ENCODE measurements around the gene TMEM191B. TPM values are rescaled to one million over a fixed set of nuclear protein-coding genes. Genes with fewer than 3 reads are reported as not detected.
"Not testable (repeated sequence)": the region's sequence is repeated elsewhere in the genome, so short reads cannot be mapped to it uniquely, and the experiment has no call there.

TMEM191B gene
- 10 to 100 TPM in 1 of 4 donors, 1 to 10 TPM in 1, not detected in 2; 4.2 to 49.2 TPM for total RNA-seq

DNA sequence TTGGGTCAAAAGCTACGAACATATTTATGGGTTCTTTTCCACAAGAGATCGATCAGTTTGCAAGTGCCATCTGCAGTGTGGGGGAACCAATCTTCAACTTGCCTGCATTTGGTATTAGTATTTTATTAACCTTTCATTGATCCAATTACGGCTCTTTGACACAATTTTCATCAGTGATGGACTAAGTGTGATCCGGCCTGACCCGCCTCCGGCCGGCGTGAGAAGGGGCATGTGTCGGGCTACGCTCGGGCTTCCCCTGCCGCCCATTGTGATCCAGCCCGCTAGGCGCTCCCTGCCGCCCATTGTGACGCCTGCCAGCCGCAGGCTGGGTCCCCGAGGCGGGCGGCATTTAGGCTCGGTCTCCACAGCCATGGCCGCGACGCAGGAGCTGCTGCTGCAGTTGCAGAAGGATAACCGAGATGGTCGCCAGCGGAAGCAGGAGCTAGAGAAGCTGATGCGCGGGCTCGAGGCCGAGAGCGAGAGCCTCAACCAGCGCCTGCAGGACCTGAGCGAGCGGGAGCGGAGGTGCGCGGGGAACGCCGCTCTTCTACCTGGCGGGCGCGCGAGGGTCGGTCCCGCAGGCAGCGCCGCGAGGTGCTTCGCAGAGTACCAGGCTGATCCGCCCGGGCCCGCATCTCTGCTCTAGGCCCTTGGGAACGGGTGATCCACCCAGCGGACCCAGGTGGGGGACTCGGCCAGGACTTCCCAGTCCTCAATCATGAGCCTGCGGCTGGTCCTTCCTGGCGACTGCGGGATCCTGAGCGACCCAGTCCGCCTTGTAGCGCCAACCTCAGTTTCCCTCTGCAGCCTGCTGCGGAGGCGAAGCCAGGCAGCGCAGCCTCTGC, at the start of gene TMEM191B:
TSS of gene TMEM191B (plus strand) at position 51 of the 845 bp plus-strand sequence. CDS start at position 230, 179 bp downstream.
- H3K27ac ChIP-seq: peak within 1 kb of the TSS in 1 of 4 donors; percentile 36
- H3K27me3 ChIP-seq; in situ Hi-C loops (cut with MboI; ENCODE audit: low pct_ligation_motif_present in 1 of 4, low pct_unique_long_range_greater_than_20kb in 1 of 4, low sequenced_read_pairs in 3 of 4); DNase-seq; H3K9me3 ChIP-seq; H3K4me1 ChIP-seq; H3K36me3 ChIP-seq; intact Hi-C loops (cut with DNase I; ENCODE audit: low total_unique reads): not testable (repeated sequence)
- peak within 1 kb of the TSS in 1 of 4 donors; percentile 19 for H3K4me3 ChIP-seq
- WGBS, 2 donors (ENCODE audit: low coverage in 1 of 2): no CpG with 5 or more reads among the region's 65 CpGs

DNA sequence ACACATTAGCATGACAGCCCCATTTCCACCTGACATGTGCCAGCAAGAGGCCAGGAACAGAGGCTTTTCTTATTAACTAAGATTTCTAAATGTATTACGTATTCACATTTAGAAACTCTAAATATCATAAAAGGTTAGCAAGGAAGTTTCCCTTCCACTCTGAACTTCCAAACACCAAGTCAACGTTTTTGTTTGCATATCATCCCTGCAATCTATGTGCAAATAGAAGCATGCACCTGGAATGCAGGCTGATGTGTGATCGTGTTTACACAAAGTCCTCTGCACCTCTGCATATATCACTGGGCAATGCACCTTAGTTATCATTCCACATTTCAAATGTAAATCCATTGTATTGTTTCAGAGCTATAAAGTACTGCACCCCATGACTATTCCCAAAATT, 31.4 kb upstream of the TMEM191B start:
- H3K4me3 ChIP-seq; H3K27ac ChIP-seq; intact Hi-C loops (cut with DNase I; ENCODE audit: low total_unique reads); H3K36me3 ChIP-seq; H3K4me1 ChIP-seq; H3K27me3 ChIP-seq; in situ Hi-C loops (cut with MboI; ENCODE audit: low pct_ligation_motif_present in 1 of 4, low pct_unique_long_range_greater_than_20kb in 1 of 4, low sequenced_read_pairs in 3 of 4); DNase-seq; H3K9me3 ChIP-seq: not testable (repeated sequence)
- WGBS, 2 donors (ENCODE audit: low coverage in 1 of 2): no CpG with 5 or more reads among the region's 3 CpGs

DNA sequence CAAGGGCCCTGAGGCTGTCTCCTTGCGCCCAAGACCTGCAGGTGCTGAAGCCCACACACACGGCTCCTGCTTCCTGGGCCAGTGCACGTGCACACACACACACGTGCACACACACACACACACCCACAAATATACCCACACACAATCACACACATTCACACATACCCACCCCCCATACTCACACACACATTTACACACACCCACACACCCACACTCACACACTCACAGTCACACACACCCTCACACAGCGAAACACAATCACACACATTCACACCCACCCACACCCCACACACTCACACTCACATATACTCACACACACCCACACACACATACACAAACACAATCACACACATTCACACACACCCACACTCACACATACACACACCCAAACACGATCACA, 16.3 kb upstream of the TMEM191B start:
- H3K27me3 ChIP-seq; H3K4me1 ChIP-seq; H3K9me3 ChIP-seq; H3K27ac ChIP-seq; H3K4me3 ChIP-seq; DNase-seq; in situ Hi-C loops (cut with MboI; ENCODE audit: low pct_ligation_motif_present in 1 of 4, low pct_unique_long_range_greater_than_20kb in 1 of 4, low sequenced_read_pairs in 3 of 4); intact Hi-C loops (cut with DNase I; ENCODE audit: low total_unique reads); H3K36me3 ChIP-seq: not testable (repeated sequence)
- WGBS, 2 donors (ENCODE audit: low coverage in 1 of 2): 63% methylated on average over 2 of the region's 6 CpGs; no CpG with 5 or more reads in 1 of the 2 donors

DNA sequence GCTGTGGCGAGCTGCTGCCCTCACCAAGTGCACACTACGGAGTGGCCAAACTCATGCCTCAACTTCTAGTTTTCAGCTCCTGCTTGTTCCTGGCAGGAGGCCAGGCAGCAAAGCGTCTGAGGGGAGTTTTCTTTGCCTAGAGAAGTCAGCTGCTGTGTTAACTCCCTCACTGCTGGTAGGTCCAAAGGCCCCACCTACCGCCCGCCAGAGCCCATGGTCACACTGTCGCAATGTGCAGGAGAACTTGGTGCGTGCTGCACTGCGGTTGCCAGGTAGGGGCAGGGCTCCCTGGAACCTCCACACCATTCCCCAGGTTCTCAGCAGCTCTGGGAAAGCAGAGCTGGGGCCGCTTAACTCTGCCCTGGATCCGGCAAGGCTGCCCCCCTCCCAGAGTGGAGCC, 15.2 kb upstream of the TMEM191B start:
- H3K4me3 ChIP-seq; H3K27me3 ChIP-seq; H3K36me3 ChIP-seq; intact Hi-C loops (cut with DNase I; ENCODE audit: low total_unique reads); H3K27ac ChIP-seq; H3K9me3 ChIP-seq; H3K4me1 ChIP-seq; DNase-seq; in situ Hi-C loops (cut with MboI; ENCODE audit: low pct_ligation_motif_present in 1 of 4, low pct_unique_long_range_greater_than_20kb in 1 of 4, low sequenced_read_pairs in 3 of 4): not testable (repeated sequence)
- WGBS, 2 donors (ENCODE audit: low coverage in 1 of 2): 51% methylated on average over 5 of the region's 10 CpGs; no CpG with 5 or more reads in 1 of the 2 donors

DNA sequence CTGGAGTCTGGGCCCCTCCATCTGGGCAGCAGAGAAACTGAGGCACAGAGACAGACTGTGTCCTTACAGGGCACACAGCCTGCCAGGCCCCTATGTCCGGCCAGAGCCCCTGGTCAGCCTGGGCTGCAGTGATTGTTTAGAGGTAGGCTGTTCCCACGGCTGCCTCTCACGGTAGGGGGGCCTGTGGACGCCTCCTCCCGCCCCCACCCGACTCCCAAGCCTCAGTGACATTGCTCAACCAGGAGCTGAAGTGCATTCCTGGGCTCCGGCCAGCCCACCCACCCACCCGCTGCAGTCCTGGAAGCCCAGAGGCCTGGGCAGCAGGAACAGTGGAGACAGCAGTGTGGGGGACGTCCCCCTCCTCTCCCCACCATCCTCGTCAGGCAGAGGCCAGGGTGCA, 14.1 kb upstream of the TMEM191B start:
- H3K27ac ChIP-seq; H3K4me3 ChIP-seq; intact Hi-C loops (cut with DNase I; ENCODE audit: low total_unique reads); DNase-seq; H3K4me1 ChIP-seq; in situ Hi-C loops (cut with MboI; ENCODE audit: low pct_ligation_motif_present in 1 of 4, low pct_unique_long_range_greater_than_20kb in 1 of 4, low sequenced_read_pairs in 3 of 4); H3K36me3 ChIP-seq; H3K9me3 ChIP-seq; H3K27me3 ChIP-seq: not testable (repeated sequence)
- WGBS, 2 donors (ENCODE audit: low coverage in 1 of 2): no CpG with 5 or more reads among the region's 10 CpGs

DNA sequence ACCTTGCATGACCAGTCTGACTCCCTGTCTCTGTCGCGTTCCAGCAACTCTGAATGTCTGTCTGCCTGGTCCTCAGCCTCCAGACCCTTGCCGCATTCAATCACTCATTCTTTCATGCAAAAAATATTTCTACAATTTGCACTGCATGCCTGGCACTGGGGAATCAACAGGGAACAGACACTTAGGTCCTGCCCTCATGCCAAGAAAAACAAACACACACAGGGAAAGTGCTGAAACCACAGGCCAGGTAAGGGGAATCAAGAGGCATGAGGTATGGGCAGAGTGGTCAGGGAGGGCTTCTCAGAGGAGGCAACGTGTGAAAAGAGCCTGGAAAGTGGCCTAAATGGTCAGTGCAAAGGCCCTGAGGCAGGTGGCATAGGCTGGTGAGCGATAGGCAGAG, 9.5 kb upstream of the TMEM191B start, which contains the start of gene GGTLC3:
TSS of gene GGTLC3 (minus strand) at position 101 of the 400 bp plus-strand sequence. CDS start 264 bp downstream, outside the sequence.
- WGBS, 2 donors (ENCODE audit: low coverage in 1 of 2): no CpG with 5 or more reads among the region's 5 CpGs
- in situ Hi-C loops (cut with MboI; ENCODE audit: low pct_ligation_motif_present in 1 of 4, low pct_unique_long_range_greater_than_20kb in 1 of 4, low sequenced_read_pairs in 3 of 4): not testable (repeated sequence)

DNA sequence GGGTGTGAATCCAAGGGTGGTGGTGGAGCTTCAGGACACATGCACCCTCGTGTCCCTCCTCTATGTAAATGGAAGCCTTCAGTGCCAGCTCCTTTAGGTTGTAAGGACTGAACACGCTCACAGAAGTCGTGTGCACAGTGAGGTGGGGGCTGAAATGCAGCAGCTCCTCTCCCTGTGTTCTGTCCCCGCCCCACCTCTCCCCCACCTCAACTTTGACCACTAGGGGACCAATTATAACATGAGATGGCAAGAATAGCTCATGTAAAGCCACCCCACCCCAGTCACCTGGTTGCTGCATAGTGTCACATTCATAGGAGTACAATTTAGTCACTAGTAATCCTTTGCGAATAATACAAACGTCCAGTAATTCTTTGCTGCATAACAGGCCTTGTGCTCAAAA, 4.8 kb upstream of the TMEM191B start:
- DNase-seq; H3K4me3 ChIP-seq; H3K36me3 ChIP-seq; H3K9me3 ChIP-seq; H3K27me3 ChIP-seq; H3K27ac ChIP-seq; H3K4me1 ChIP-seq; intact Hi-C loops (cut with DNase I; ENCODE audit: low total_unique reads); in situ Hi-C loops (cut with MboI; ENCODE audit: low pct_ligation_motif_present in 1 of 4, low pct_unique_long_range_greater_than_20kb in 1 of 4, low sequenced_read_pairs in 3 of 4): not testable (repeated sequence)
- no CpG with 5 or more reads among the region's 6 CpGs for WGBS, 2 donors (ENCODE audit: low coverage in 1 of 2)

More for the DNA sequence above, 9.5 kb upstream of the TMEM191B start, which contains the start of gene GGTLC3:
- H3K27ac ChIP-seq; H3K9me3 ChIP-seq; H3K36me3 ChIP-seq; H3K27me3 ChIP-seq; H3K4me3 ChIP-seq; H3K4me1 ChIP-seq; DNase-seq; intact Hi-C loops (cut with DNase I; ENCODE audit: low total_unique reads): not testable (repeated sequence)

DNA sequence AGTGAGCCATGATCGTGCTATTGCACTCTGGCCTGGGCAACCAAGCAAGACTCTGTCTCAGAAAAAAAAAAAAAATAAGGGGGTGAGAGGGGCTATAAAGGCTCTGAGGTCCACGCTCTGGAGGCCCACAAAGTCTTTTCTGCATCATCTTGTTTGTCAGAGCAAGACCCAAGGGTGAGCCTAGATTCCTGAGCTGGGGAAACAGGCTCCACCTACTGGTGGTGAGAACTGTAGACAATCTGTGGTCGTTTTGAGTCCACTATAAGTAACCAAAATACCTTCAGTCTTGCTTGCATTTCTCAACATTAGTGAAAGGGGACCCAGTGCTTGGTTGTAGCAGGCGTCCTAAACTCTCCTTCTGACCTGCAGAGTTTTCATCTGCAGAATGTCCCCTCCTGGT, 4.3 kb upstream of the TMEM191B start:
- H3K9me3 ChIP-seq; H3K4me3 ChIP-seq; H3K27me3 ChIP-seq; H3K27ac ChIP-seq; H3K36me3 ChIP-seq; in situ Hi-C loops (cut with MboI; ENCODE audit: low pct_ligation_motif_present in 1 of 4, low pct_unique_long_range_greater_than_20kb in 1 of 4, low sequenced_read_pairs in 3 of 4); intact Hi-C loops (cut with DNase I; ENCODE audit: low total_unique reads); DNase-seq; H3K4me1 ChIP-seq: not testable (repeated sequence)
- no CpG with 5 or more reads among the region's 4 CpGs for WGBS, 2 donors (ENCODE audit: low coverage in 1 of 2)

DNA sequence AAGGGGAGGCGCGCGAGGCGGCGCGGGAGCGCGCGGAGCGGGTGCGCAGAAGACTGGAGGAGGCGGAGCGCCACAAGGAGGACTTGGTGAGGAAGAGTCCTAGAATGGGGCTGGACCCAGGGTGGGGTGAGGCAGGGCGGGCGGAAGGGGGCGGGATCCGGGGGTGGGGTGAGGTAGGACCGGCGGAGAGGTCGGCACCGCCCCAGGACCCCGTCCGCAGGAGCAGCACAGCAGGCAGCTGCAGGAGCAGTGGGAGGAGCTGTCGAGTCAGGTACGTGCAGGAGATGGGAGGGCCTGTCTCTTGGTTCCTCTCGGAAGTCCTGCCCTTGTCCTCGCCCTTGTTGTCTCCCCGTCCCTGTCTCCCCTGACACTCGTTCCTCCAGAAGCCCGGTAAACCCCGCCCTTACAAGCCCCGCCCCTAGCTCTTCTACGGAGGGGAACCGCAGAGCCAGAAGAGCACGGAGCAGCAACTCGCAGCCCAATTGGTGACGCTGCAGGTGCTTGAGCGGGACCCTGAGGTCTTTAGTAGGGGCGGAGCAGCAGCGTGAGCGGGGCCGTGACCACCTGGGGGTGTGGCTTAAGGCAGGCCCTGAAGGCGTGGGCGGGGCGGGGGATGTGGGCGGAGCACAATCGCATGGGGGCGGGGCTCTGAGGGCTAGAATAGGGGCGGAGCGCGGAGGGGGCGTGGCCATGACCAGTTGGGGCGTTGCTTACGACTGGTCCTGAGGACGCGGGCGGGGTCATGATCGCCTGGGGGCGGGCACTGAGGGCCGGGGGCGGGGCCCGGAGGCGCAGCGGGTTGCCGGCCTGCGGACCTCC, 1.2 kb downstream of the TMEM191B start:
- H3K9me3 ChIP-seq; H3K27me3 ChIP-seq; in situ Hi-C loops (cut with MboI; ENCODE audit: low pct_ligation_motif_present in 1 of 4, low pct_unique_long_range_greater_than_20kb in 1 of 4, low sequenced_read_pairs in 3 of 4); H3K4me1 ChIP-seq; intact Hi-C loops (cut with DNase I; ENCODE audit: low total_unique reads); H3K36me3 ChIP-seq: not testable (repeated sequence)
- DNase-seq: peak; percentile 82
- H3K27ac ChIP-seq: peak overlapping the region in 1 of 4 donors; percentile 36
- peak overlapping the region in 1 of 4 donors; percentile 12 for H3K4me3 ChIP-seq
- WGBS, 2 donors (ENCODE audit: low coverage in 1 of 2): no CpG with 5 or more reads among the region's 66 CpGs

DNA sequence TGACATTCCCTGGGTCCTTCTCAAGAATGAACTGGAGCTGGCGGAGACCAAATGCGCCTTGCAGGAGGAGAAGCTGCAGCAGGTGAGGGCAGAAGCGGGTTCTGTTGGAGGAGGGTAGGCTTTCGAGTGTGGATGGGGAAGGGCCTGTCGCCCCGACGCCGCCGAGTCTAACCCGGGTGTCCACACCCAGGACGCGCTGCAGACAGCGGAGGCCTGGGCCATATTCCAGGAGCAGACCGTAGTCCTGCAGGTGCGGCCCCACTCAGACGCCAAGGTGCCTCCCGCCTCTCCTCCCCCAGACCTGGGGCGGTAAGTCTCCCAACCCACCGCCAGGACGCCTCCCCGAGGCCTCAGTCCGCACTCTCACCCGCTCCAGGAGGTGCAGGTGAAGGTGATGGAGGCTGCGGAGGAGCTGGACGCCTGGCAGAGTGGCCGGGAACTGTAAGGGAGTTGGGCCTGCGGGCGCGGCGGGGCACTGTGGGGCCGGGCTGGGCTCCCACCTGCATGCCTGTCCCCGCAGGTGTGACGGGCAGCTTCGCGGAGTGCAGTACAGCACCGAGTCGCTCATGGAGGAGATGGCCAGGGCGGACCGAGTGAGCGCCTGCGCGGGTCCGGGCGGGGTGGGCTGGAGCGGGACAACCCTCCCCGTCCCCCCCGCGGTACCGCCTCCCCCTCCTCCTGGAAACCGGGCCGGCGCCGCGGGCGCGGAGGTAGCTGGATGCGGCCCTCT, 2.0 kb downstream of the TMEM191B start:
- H3K4me3 ChIP-seq; DNase-seq; H3K36me3 ChIP-seq; H3K27me3 ChIP-seq; in situ Hi-C loops (cut with MboI; ENCODE audit: low pct_ligation_motif_present in 1 of 4, low pct_unique_long_range_greater_than_20kb in 1 of 4, low sequenced_read_pairs in 3 of 4); H3K27ac ChIP-seq; intact Hi-C loops (cut with DNase I; ENCODE audit: low total_unique reads); H3K9me3 ChIP-seq; H3K4me1 ChIP-seq: not testable (repeated sequence)
- WGBS, 2 donors (ENCODE audit: low coverage in 1 of 2): no CpG with 5 or more reads among the region's 57 CpGs
